HG03442 (cell line): ENCODE results near the gene CRTAP.
"Not testable (repeated sequence)": the region's sequence is repeated elsewhere in the genome, so short reads cannot be mapped to it uniquely, and the experiment has no call there.

Source experiments
- ATAC-seq: cut with Tn5 transposase; IDR thresholded peaks from one replicate; pipeline ENCODE4 v1.9.1; 2021; ENCODE audit warnings: mild to moderate bottlenecking, moderate library complexity; ENCODE audit not compliant: unreplicated experiment

CRTAP gene

DNA sequence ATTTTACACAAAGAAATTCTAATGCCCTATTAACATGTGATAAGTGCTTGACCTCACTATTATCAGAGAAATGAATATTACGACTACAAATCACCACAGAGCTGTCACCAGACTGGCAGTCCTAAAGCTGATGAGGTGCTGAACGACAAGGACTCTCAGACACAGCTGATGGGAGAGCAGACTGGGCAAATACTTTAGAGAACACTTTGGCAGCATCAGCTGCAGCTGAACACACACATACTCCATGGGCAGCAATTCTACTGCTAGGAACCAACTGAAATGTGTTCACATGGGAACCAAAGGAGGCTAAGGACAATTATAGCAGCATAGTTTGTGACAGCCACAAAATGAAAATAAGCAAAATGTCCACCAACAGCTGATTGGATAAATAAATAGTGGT is 59.3 kb downstream of the CRTAP start:
- no peak for ATAC-seq

DNA sequence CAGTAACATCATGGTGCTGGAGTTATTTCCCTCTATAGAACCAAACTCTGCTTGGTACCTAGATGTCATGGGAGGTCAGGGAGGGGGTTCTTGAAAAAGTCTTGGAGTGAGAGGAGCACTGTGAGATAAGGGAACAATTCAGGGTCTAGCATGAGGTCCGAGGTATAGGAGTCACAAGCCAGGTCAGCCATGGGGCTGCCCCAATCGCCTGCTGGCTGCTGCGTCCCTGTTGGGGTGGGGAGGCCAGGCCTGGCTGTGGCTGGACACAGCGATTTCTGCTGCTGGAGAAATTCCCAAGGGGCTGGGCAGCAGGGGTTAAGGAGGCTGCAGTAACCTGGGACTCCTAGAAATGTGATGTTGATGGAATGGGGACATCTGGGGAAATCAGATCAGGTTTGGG is 59.9 kb downstream of the CRTAP start:
- no peak for ATAC-seq

DNA sequence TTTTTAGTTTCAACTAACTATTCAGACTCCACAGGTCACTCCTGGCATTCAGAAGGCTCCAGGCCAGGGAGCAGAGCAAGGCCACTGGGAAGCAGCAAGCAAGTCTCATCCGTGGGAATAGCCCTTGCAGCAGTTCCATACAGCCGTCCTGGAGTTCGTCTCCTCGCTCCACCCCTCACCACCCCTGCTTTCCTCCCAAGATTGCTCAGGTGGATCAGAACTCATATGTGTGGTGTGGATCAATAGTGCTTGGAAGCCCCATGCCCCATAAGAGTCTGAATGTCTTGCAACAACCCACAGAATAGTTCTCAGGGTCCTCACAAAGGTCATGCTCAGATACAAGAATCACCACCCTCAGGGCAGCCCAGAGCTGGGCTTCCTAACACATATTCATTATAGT is 60.3 kb downstream of the CRTAP start:
- ATAC-seq: no peak

DNA sequence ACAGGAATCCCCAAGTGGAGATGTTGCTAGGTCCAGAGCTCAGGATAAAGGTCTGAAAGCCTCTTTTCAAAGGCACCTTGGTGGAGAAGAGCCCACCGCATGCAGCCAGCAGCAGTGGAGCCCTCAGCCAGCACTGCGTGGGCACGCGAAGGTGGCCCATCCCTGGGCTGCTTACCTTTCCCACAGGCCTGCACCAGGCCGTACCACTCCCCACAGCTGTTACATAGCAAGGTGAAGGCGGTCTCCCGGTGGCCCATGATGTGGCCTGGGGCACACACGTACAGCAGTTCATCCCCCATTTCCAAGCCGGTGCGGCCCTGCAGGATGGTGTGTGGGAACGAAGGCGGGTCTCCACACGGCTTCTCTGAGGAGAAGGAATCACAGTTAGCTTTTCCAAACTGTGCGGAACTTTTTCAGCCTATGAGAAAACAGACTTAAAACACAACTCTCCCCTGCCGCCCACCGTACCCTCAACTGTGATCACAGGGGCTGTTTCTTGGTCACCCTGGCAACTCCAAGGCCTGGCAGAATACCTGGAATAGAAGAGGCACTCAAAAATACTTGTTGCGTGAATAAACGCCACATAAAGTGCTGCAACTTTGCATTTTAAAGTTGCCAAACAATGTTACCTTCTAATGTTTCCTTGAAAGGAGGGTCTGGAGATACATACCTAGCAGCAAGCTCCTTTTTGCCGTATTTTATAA is 61.0 kb downstream of the CRTAP start:
- ATAC-seq: no peak

DNA sequence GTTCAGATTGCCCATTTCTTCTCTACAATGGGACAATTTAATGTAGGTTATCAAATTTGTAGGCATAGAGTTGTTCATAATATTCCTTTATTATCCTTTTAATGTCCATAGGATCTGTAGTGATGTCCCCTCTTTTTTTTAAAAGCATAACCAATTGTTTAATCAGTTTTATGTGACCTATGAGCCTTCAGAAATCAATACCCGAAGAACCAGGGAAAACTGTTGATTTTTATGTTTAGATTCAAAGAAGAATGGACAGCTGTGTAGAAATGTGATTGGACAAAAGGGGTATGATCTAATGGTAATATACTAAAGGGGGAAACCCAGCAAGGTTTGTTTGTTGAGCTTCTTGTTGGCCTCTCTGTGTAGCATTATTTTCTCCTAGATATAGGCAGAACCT is 65.3 kb downstream of the CRTAP start:
- no peak for ATAC-seq

DNA sequence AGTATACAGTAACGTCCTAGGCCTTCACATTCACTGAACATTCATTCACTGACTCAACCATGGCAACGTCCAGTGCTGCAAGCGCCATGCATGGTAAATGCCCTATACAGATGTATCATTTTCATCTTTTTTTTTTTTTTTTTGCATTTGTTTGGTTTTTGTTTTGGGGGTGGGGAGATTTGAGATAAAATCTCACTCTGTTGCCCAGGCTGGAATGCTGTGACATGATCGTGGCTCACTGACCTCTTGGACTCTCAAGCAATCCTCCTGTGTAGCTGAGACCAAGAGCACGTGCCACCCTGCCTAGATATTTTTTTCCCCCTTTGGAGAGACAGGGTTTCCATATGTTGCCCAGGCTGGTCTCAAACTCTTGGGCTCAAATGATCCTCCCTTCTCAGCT is 67.4 kb downstream of the CRTAP start:
- ATAC-seq: no peak

DNA sequence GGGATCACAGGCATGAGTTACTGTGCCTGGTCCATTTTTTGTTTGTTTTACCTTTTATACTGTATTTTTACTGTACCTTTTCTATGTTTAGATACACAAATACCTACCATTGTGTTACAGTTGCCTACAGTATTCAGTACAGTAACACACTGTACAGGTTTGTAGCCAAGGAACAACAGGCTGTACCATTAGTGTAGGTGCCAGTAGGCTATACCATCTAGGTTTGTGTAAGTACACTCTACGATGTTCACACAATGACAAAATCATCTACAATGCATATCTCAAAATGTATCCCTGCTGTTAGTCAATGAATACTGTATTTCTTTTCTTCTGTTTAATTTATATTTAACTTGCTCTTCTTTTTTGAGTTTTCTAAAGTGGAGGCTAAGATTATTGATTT is 67.8 kb downstream of the CRTAP start:
- ATAC-seq: not testable (repeated sequence)

DNA sequence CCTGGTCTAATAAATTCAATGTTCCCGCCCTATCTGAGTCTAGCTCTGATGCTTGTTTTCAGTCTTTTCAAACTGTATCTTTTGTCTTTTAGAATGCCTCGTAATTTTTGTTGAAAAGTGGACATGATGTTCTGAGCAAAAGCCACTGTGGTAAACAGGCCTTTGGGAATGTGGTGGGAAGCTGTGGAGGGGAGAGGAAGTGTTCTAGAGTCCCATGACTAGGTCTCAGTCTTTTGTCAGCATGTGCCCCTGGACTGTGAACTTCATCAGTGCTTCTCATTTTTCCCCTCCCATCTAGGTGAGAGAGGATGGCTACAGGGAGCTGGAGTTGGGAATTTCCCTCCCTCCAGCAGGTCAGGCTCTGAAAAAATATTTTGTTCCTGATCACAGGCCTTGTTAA is 71.0 kb downstream of the CRTAP start:
- ATAC-seq: no peak

DNA sequence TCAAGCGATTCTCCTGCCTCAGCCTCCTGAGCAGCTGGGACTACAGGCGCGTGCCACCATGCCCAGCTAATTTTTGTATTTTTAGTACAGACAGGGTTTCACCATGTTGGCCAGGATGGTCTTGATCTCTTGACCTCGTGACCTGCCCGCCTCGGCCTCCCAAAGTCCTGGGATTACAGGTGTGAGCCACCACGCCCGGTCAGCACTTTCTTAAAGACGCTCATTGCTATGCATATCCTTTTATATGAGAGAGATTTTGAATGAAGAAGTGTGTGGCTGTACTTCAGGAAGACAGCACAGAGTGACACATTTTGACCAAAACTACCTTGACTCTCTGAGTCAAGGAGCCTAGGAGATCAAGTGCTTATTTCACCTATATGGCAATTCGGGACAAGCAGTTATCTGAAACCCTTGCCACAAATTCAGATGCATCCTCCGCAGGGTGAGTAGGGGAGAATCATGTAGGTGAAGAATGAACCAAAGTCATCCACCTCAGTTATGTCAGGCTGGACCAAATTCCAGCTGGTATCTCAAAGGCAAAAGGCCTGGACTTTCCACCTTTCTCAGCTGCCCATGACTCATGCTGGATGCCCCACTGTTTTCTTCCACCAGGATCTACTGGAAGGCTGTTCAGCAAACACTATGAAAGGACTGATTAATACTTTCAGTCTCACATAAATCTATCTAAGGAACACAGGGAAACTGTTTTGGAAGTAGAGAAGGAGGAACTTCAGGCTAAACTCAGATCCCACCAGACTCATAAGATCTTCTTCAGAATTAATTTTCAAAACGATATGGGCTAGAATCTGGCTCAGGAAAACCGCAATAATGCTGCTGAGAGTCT is 72.9 kb downstream of the CRTAP start:
- no peak for ATAC-seq

DNA sequence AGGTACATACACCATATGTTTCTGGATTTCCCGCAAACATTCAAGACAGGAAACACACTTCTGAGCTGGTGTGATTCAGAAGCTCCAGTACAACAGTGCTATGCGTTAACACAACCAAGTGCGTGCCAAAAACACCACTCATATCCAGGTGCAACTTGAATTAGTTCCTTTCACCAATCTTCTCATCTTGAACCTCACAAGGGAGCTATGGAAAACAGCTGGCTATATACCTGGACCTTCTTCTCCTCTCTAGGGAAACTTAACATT is 73.5 kb downstream of the CRTAP start:
- no peak for ATAC-seq

DNA sequence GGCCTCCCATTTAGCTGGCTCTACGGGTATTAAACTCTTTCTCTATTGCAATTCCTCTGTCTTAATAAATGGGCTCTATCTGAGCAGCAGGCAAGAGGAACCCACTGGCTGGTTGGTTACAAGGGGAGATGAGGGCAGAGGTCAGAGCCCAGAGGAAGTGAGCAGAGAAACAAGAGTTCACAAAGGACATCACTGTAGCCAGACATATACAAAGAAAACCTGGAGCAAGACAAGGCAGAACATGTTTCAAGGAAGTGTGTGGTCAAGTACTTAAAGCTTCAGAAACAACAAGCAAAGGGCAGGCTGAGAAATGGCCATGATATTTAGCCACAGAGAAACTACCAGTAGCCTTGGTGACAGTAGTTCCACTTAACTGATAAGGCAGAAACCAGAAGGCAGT is 80.5 kb downstream of the CRTAP start:
- ATAC-seq: no peak

DNA sequence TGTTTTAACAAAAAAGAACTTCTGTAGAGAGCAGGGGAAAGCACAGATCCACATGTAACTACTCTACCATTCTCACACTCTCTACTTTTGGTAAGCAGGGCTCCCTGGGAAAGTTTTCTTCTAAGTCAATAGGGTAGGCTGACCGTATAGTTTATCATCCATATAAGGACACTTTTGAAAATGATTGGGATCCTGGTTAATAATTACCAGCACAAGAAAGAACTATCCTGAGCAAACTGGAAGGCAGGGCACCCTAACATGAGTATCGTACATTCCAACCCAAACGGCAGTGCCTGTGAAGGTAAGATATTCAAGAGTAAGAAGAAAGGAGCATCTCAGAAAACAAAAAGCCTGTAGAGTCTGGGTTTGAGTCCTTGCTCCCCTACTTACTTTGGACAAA is 82.7 kb downstream of the CRTAP start:
- no peak for ATAC-seq
